GM12892 (cell line): ENCODE measurements around the gene MYL10.

Experiments
- POLR2A ChIP-seq: IDR thresholded peaks from 2 replicates; pipeline ENCODE4 v1.6.1; 2011; ENCODE audit warnings: low read depth, low read length, control low read depth
- POLR2AphosphoS5 ChIP-seq: IDR thresholded peaks from 2 replicates; pipeline ENCODE4 v1.6.1; 2011; ENCODE audit warnings: low read depth, low read length, control low read depth
- TAF1 ChIP-seq: IDR thresholded peaks from 2 replicates; pipeline ENCODE4 v1.6.1; 2011; ENCODE audit warnings: low read depth, mild to moderate bottlenecking, control low read depth, low read length, borderline replicate concordance

GRCh38 chr7:101673315-101673714 lies 44.2 kb upstream of the MYL10 start:
- no peak for TF ChIP-seq POLR2AphosphoS5
- TF ChIP-seq POLR2A: no peak
- no peak for TF ChIP-seq TAF1
